Tibial nerve (tissue), 4 donors: ENCODE results near the gene GNB1L. TPM values are rescaled to one million over a fixed set of nuclear protein-coding genes. Genes with fewer than 3 reads are reported as not detected.

Experiments
- DNase-seq, 2 donors: peaks; one replicate each; pipeline ENCODE4 v3.0.0-alpha.2; 2019; ENCODE audit warnings: low spot score in 2 of 2
- H3K27ac ChIP-seq, 4 donors: fragments of 200-600 bp; sonication (generic) in 3 of 4; one replicate each; pipeline ENCODE4 v1.5.1; 2017 to 2019; ENCODE audit warnings: mild to moderate bottlenecking in 1 of 4
- H3K27me3 ChIP-seq, 2 donors: fragments of 200-600 bp; sonication (generic) in 1 of 2; one replicate each; pipeline versions ENCODE4 v1.5.1 to v1.6.0; 2017 to 2019
- H3K36me3 ChIP-seq, 3 donors: fragments of 200-600 bp; sonication (generic); one replicate each; pipeline ENCODE4 v1.5.1; 2018 to 2019
- H3K4me1 ChIP-seq, 4 donors: fragments of 200-600 bp; sonication (generic) in 3 of 4; one replicate each; pipeline ENCODE4 v1.5.1; 2017 to 2019
- H3K4me3 ChIP-seq, 4 donors: fragments of 200-600 bp; sonication (generic) in 3 of 4; one replicate each; pipeline ENCODE4 v1.5.1; 2017 to 2019; ENCODE audit warnings: mild to moderate bottlenecking in 1 of 4, moderate library complexity in 1 of 4
- H3K9me3 ChIP-seq, 4 donors: fragments of 200-600 bp; sonication (generic) in 3 of 4; one replicate each; pipeline ENCODE4 v1.5.1; 2017 to 2019
- CTCF ChIP-seq, 5 experiments: fragments of 200-600 bp in 3 of 5; fragments of 450-650 bp in 2 of 5; sonication (generic) in 3 of 5; IDR thresholded peaks; one replicate each; pipeline ENCODE4 v1.5.1; 2016 to 2019; ENCODE audit warnings: antibody characterized with exemption in 5 of 5, mild to moderate bottlenecking in 3 of 5, moderate library complexity in 2 of 5
- EP300 ChIP-seq, 2 donors: sonication (generic); formaldehyde crosslinking; IDR thresholded peaks; one replicate each; pipeline ENCODE4 v1.6.1; 2017; ENCODE audit warnings: antibody characterized with exemption in 2 of 2, mild to moderate bottlenecking in 1 of 2
- POLR2A ChIP-seq, 2 donors: fragments of 450-650 bp; IDR thresholded peaks; one replicate each; pipeline ENCODE4 v1.6.1; 2017; ENCODE audit warnings: antibody characterized with exemption in 2 of 2, mild to moderate bottlenecking in 2 of 2, moderate library complexity in 2 of 2
- WGBS, 2 donors: methylation state at CpG; one replicate each; pipeline ENCODE4 v1.1.5; 2018; 5-methylcytosine and 5-hydroxymethylcytosine counted together
- total RNA-seq, 4 donors: library from RNA; depleted of rRNA; stranded (reverse); fragments of >200 nt; gene quantifications; one replicate each; pipeline ENCODE4 v1.1.0, GENCODE V29; 2016

The GNB1L gene
- total RNA-seq, 4 donors from 2014 or later: 2.9 to 8.1 (median 6.3) TPM

DNA sequence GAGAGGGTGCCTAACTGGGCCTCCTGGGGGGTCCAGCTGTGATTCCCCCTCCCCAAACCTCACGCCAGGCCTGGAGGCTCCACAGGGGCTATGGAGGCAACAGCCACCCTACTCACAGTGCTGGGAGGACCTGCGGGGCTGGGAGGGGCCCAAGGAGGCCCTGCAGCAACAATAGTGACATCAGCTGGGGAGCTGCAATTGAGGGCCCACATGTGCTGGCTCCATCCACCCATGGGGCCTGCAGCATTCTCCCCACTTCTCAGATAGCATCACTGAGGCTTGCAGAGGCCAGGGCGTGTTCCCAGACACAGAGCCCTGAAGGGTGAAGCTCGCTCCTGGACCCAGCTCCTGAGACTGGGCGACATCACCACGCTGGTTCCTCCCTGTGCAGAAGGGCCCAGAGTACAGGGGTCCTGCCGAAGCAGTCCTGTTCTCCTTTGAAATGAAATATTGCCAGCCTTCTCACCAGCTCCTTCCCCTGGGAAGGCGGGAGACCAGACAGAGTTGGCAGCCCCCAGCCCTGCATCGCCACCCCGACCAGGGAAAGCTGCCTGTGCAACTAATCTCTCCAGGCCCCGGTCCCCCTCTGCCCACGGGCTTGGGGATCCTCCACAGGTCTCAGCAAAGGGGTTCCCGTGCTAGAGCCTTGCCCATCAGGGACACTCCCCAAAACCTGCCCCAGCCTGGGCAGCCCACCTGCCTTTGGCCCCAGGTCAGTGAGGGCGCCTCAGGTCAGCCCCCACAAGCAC is 103.0 kb downstream of the GNB1L start:
- Histone ChIP-seq H3K27me3 (peaks cover 0 to 33% of the 10 kb centered on the region in 2 donors), H3K9me3 (no peaks in the 10 kb centered on the region), H3K4me1 (peaks cover 0 to 23% (median 10%) of the 10 kb centered on the region in 4 donors), H3K36me3 (no peaks in the 10 kb centered on the region), H3K4me3 (no peak overlapping the region), H3K27ac (no peak overlapping the region)
- WGBS, 2 donors: 82 to 86% methylated on average over 8 to 9 of the region's 14 CpGs
- TF ChIP-seq EP300 (IDR thresholded peaks at IDR 0.05) (no peak), POLR2A (IDR thresholded peaks at IDR 0.05) (no peak)
- no peak for DNase-seq

- DNase-seq: no peak
- Histone ChIP-seq H3K27ac (no peak overlapping the region), H3K9me3 (no peaks in the 10 kb centered on the region), H3K36me3 (no peaks in the 10 kb centered on the region), H3K4me3 (no peak overlapping the region), H3K27me3 (peaks cover 0 to 24% of the 10 kb centered on the region in 2 donors), H3K4me1 (peaks cover 0 to 14% (median 4%) of the 10 kb centered on the region in 4 donors)
- TF ChIP-seq POLR2A (IDR thresholded peaks at IDR 0.05) (no peak), EP300 (IDR thresholded peaks at IDR 0.05) (no peak), CTCF (IDR thresholded peaks at IDR 0.05) (no peak)
- 60 to 73% methylated on average over 25 to 27 of the region's 27 CpGs for WGBS, 2 donors
Measured at GRCh38 chr22:19750507-19751490, 103.9 kb downstream of the GNB1L start.

DNA sequence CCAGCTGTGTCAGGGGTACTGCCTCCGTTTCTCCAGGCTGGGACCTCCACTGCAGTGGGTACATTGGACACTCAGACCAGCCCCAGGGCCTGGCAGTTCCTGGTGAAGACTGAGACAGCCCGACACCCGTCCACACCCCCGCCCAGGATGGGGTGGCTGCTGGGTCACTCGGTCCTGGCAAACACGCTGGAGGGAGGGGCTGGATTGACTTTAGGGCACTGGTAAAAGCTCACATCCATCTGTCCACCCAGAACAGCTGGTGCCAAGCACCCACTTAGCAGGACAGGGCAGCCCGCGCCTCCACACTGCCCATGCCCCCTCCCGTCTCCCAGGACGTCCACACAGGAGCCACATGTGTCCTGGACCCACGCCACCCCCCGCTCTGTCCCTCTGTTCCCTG is 104.8 kb downstream of the GNB1L start:
- TF ChIP-seq EP300 (IDR thresholded peaks at IDR 0.05) (no peak), POLR2A (IDR thresholded peaks at IDR 0.05) (no peak)
- peaks cover 0 to 15% of the 10 kb centered on the region in 2 donors for H3K27me3 ChIP-seq
- peaks cover 0 to 5% (median 0%) of the 10 kb centered on the region in 4 donors for H3K4me1 ChIP-seq
- DNase-seq: no peak
- no peaks in the 10 kb centered on the region for H3K9me3 ChIP-seq
- no peaks in the 10 kb centered on the region for H3K36me3 ChIP-seq
- no peak overlapping the region for H3K27ac ChIP-seq
- WGBS, 2 donors: 81 to 84% methylated on average over 7 to 11 of the region's 12 CpGs
- H3K4me3 ChIP-seq: no peak overlapping the region

GRCh38 chr22:19748991-19749664 is 105.5 kb downstream of the GNB1L start:
- no peak overlapping the region for H3K4me3 ChIP-seq
- H3K36me3 ChIP-seq: no peaks in the 10 kb centered on the region
- no peaks in the 10 kb centered on the region for H3K4me1 ChIP-seq
- DNase-seq: no peak
- TF ChIP-seq POLR2A (IDR thresholded peaks at IDR 0.05) (no peak), EP300 (IDR thresholded peaks at IDR 0.05) (no peak), CTCF (IDR thresholded peaks at IDR 0.05) (no peak)
- H3K27me3 ChIP-seq: peaks cover 0 to 7% of the 10 kb centered on the region in 2 donors
- no peaks in the 10 kb centered on the region for H3K9me3 ChIP-seq
- no peak overlapping the region for H3K27ac ChIP-seq
- WGBS, 2 donors: 59 to 60% methylated on average over 5 to 11 of the region's 15 CpGs

DNA sequence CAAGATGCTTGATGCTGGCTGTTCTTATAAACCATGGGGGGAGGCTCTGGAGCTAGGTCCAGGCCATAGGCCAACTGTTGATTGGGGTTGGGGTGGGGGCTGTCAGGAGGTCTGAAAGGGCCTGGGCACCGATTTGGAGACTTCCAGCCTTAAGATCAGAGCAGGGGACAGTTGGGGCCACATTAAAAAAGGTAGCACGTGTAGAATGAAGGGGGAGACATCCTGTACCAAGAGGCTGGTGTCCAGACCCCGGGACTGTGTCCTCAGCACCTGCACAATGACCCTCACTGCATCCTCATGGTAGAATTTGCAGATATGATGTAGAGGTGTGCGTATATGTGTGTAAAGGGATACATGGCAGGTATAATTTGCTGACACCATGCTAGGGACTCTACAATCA is 106.5 kb downstream of the GNB1L start:
- DNase-seq: no peak
- Histone ChIP-seq H3K4me3 (no peak overlapping the region), H3K27ac (no peak overlapping the region), H3K27me3 (no peaks in the 10 kb centered on the region), H3K36me3 (no peaks in the 10 kb centered on the region), H3K4me1 (no peaks in the 10 kb centered on the region), H3K9me3 (no peaks in the 10 kb centered on the region)
- 70 to 74% methylated on average over 3 to 4 of the region's 4 CpGs for WGBS, 2 donors
- no peak for TF ChIP-seq EP300 (IDR thresholded peaks at IDR 0.05)
- TF ChIP-seq POLR2A (IDR thresholded peaks at IDR 0.05): no peak
- TF ChIP-seq CTCF (IDR thresholded peaks at IDR 0.05): no peak
